ENCODE measurements around the gene MAGEL2.

- no peak for TF ChIP-seq GABPA (IDR thresholded peaks at IDR 0.05; ENCODE audit: low read depth)
- no peak for TF ChIP-seq NFIC (IDR thresholded peaks at IDR 0.05; ENCODE audit: borderline replicate concordance)
- no peak for TF ChIP-seq EP300 (IDR thresholded peaks at IDR 0.05; ENCODE audit: borderline replicate concordance in 1 of 2, low read depth in 1 of 2, low read length in 1 of 2)
- no peak for TF ChIP-seq TAF1 (IDR thresholded peaks at IDR 0.05; ENCODE audit: borderline replicate concordance, low read depth, low read length)
- TF ChIP-seq CTCF (IDR thresholded peaks at IDR 0.05), result no peak
- no peak for TF ChIP-seq MAX (IDR thresholded peaks at IDR 0.05; ENCODE audit: low read depth)
- TF ChIP-seq POLR2AphosphoS5 (IDR thresholded peaks at IDR 0.05; ENCODE audit: low read depth, low read length), result no peak
- TF ChIP-seq CHD2 (IDR thresholded peaks at IDR 0.05; ENCODE audit: low read length, partially characterized antibody), result no peak
- no peak for TF ChIP-seq RXRA (IDR thresholded peaks at IDR 0.05; ENCODE audit: borderline replicate concordance, low read depth)
- TF ChIP-seq FOSL2 (IDR thresholded peaks at IDR 0.05; ENCODE audit: borderline replicate concordance, low read depth), result no peak
- no peak for TF ChIP-seq SMC3 (IDR thresholded peaks at IDR 0.05; ENCODE audit: low read depth, low read length)
- TF ChIP-seq TEAD4 (IDR thresholded peaks at IDR 0.05; ENCODE audit: borderline replicate concordance, insufficient read depth), result no peak
- TF ChIP-seq JUND (IDR thresholded peaks at IDR 0.05), result no peak
- no peak for TF ChIP-seq RFX5 (IDR thresholded peaks at IDR 0.05; ENCODE audit: low read length)
Observed at GRCh38 chr15:23690015-23690414, 42.3 kb upstream of the MAGEL2 start.
